Measurements from ENCODE around the gene CREB3. TPM values are rescaled to one million over a fixed set of nuclear protein-coding genes. Genes with fewer than 3 reads are reported as not detected.
A peak's percentile ranks its signal among the peaks of the same experiment; 100 is the strongest.

CREB3 gene
- total RNA-seq, 2 experiments from 2014 or later = 18.1 to 18.3 TPM

- Mint-ChIP-seq H3K27ac (peak overlapping the region; percentile 50), H3K9me3 (no peaks in the 10 kb centered on the region), H3K4me1 (peaks cover 43% of the 10 kb centered on the region), H3K27me3 (no peaks in the 10 kb centered on the region), H3K36me3 (ENCODE audit: low read depth) (peaks cover 14% of the 10 kb centered on the region), H3K4me3 (peak overlapping the region; percentile 58)
- no peak for DNase-seq
- ChIA-PET POLR2A (no interaction called here), CTCF (interaction anchor here (1.8 kb wide), 1 partner anchor 11 kb away, joined by 4 read pairs; no protein-coding TSS in a partner anchor)
These were observed 26.1 kb downstream of the CREB3 start for GRCh38 chr9:35758475-35759050.

DNA sequence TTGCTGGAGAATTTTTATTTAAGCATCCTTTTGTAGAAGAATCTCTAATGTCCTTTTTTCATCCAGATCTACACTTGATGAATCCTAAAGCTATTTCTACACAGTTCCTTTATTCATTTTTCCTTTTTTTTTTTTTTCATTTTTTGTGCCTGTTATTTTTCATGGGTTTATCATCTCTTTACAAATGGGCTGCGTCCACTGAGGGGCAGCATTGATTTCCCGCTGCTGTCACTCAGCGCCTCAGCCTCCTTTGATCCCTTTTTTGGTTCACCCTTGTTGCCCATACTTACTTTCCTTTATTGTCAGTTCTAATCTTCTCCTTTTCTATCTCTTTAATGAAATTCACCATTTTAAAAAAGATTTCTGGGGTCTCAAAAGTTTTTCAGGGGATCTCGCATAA is 27.3 kb downstream of the CREB3 start:
- Mint-ChIP-seq H3K36me3 (ENCODE audit: low read depth) (peaks cover 10% of the 10 kb centered on the region), H3K4me1 (peaks cover 43% of the 10 kb centered on the region), H3K4me3 (no peak overlapping the region), H3K27me3 (no peaks in the 10 kb centered on the region), H3K27ac (no peak overlapping the region), H3K9me3 (no peaks in the 10 kb centered on the region)
- ChIA-PET POLR2A (no interaction called here), CTCF (interaction anchor here (1.0 to 2.5 kb wide), 4 partner anchors 14 to 53 kb away, joined by 3 to 7 read pairs (median 3); partner anchors contain the start of gene SPAG8)
- DNase-seq = no peak

- no peak overlapping the region for H3K4me3 Mint-ChIP-seq
- H3K4me1 Mint-ChIP-seq = peaks cover 40% of the 10 kb centered on the region
- H3K27ac Mint-ChIP-seq = no peak overlapping the region
- no peak for DNase-seq
- H3K9me3 Mint-ChIP-seq = no peaks in the 10 kb centered on the region
- CTCF ChIA-PET = interaction anchor here (1.2 to 2.5 kb wide), 3 partner anchors 13 to 52 kb away, joined by 3 to 7 read pairs (median 3); partner anchors contain the start of gene SPAG8
- no peaks in the 10 kb centered on the region for H3K27me3 Mint-ChIP-seq
- POLR2A ChIA-PET = no interaction called here
- peaks cover 10% of the 10 kb centered on the region for H3K36me3 Mint-ChIP-seq (ENCODE audit: low read depth)
These were observed 28.2 kb downstream of the CREB3 start for GRCh38 chr9:35760651-35761050.

DNA sequence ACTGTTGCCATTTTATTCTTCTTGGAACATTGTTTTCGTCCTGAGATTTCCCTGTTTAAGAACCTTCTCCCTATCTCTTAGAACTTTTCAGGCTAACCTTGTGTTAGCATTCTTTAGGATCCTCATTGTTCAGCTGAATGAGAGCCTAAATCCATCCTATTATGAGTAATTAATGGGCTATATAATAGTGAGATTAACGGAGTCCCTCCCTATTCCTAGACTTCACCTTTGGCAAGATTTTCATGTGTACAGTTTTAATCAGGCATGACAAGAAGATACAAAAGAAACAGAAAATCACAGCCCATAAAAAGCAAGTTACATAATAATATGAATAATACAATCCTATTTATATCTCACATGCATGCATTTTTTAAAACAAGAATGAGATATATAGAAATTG is 30.7 kb downstream of the CREB3 start:
- Mint-ChIP-seq H3K27ac (no peak overlapping the region), H3K4me3 (no peak overlapping the region), H3K9me3 (no peaks in the 10 kb centered on the region), H3K27me3 (no peaks in the 10 kb centered on the region), H3K4me1 (peaks cover 25% of the 10 kb centered on the region), H3K36me3 (ENCODE audit: low read depth) (peaks cover 10% of the 10 kb centered on the region)
- POLR2A ChIA-PET = no interaction called here
- no peak for DNase-seq
- CTCF ChIA-PET = interaction anchor here (0.5 to 0.6 kb wide), 2 partner anchors 18 to 1030 kb away, joined by 3 read pairs; no protein-coding TSS in a partner anchor

GRCh38 chr9:35763803-35764202 is 31.3 kb downstream of the CREB3 start:
- Mint-ChIP-seq H3K4me1 (peaks cover 18% of the 10 kb centered on the region), H3K27ac (no peak overlapping the region), H3K36me3 (ENCODE audit: low read depth) (peaks cover 10% of the 10 kb centered on the region), H3K4me3 (no peak overlapping the region), H3K27me3 (no peaks in the 10 kb centered on the region), H3K9me3 (no peaks in the 10 kb centered on the region)
- ChIA-PET POLR2A (no interaction called here), CTCF (no interaction called here)
- DNase-seq = no peak

DNA sequence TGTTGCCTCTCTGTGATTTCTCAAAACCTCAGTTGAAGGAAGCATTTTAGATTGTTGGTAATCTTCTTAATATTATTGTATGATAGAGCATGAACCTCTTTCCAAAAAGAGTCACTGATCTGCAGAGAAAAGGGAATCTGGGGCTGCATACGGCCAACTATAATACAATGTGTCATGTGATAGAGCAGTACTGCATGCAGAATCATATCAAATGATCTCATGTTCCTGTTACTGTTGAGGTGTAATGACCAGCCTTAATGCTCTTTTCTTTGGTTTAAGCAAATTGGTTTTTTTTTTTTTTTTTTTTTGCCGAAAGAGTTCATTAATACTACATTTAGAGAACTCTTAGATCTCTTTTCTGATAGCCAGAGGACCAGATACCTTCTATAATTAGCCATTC is 34.5 kb downstream of the CREB3 start:
- no peak for DNase-seq
- Mint-ChIP-seq H3K27ac (no peak overlapping the region), H3K9me3 (no peaks in the 10 kb centered on the region), H3K4me3 (no peak overlapping the region), H3K4me1 (peaks cover 3% of the 10 kb centered on the region), H3K36me3 (ENCODE audit: low read depth) (peaks cover under 1% of the 10 kb centered on the region), H3K27me3 (no peaks in the 10 kb centered on the region)
- ChIA-PET CTCF (interaction anchor here (1.2 kb wide), 1 partner anchor 10 kb away, joined by 3 read pairs; no protein-coding TSS in a partner anchor), POLR2A (no interaction called here)

DNA sequence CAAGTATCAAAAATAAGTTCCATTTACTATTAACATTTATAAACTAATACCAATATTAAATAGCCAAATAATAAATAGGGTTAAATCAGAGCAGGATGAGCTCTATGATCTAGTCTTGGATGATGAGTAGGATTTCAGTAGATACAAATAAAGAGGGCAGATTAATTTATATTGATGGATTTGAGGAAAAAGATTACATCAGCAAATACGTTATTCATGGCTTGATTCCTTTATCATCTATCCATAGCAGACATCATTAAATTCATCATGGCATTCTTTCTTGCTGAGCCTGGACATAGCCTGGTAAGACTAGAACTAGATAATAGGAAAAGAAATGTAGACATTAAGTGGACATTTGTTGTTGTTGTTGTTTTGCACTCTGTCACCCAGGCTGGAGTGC is 35.0 kb downstream of the CREB3 start:
- DNase-seq = no peak
- POLR2A ChIA-PET = no interaction called here
- peaks cover 3% of the 10 kb centered on the region for H3K4me1 Mint-ChIP-seq
- H3K36me3 Mint-ChIP-seq (ENCODE audit: low read depth) = no peaks in the 10 kb centered on the region
- H3K9me3 Mint-ChIP-seq = no peaks in the 10 kb centered on the region
- no peaks in the 10 kb centered on the region for H3K27me3 Mint-ChIP-seq
- no peak overlapping the region for H3K4me3 Mint-ChIP-seq
- CTCF ChIA-PET = interaction anchor here (0.6 to 1.2 kb wide), 4 partner anchors 11 to 668 kb away, joined by 3 to 6 read pairs (median 4); no protein-coding TSS in a partner anchor
- H3K27ac Mint-ChIP-seq = no peak overlapping the region

GRCh38 chr9:35769763-35770162 is 37.3 kb downstream of the CREB3 start:
- no peaks in the 10 kb centered on the region for H3K36me3 Mint-ChIP-seq (ENCODE audit: low read depth)
- H3K27ac Mint-ChIP-seq = no peak overlapping the region
- POLR2A ChIA-PET = interaction anchor here (0.6 kb wide), 1 partner anchor 474 kb away, joined by 3 read pairs; no protein-coding TSS in a partner anchor

DNA sequence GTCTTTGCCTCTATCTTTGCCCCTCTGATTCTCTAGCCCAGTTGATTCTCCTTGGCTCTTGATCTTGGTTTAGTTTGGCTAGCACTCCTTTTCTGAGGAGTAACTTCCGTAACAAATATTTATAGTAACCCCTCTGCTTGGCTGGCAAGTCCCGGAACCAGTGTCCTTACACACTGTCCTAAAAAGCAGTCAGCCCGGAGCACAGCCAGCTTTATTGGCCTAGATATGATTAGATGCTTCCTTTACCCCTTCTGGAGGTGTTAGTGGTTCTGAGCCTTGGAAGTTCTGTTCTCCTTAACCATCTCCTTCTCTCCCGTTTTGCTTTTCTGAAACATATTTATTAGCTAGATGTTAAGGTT is 38.6 kb downstream of the CREB3 start:
- Mint-ChIP-seq H3K4me1 (peaks cover 6% of the 10 kb centered on the region), H3K27ac (no peak overlapping the region), H3K27me3 (no peaks in the 10 kb centered on the region), H3K4me3 (no peak overlapping the region), H3K9me3 (no peaks in the 10 kb centered on the region), H3K36me3 (ENCODE audit: low read depth) (no peaks in the 10 kb centered on the region)
- CTCF ChIA-PET = interaction anchor here (0.7 to 3.4 kb wide), 7 partner anchors 10 to 111 kb away, joined by 3 to 10 read pairs (median 4); partner anchors contain the start of genes GBA2 and RGP1
- POLR2A ChIA-PET = no interaction called here
- DNase-seq = no peak

More at GRCh38 chr9:35769763-35770162, 37.3 kb downstream of the CREB3 start:
- Mint-ChIP-seq H3K27me3 (no peaks in the 10 kb centered on the region), H3K4me3 (no peak overlapping the region), H3K4me1 (peaks cover 3% of the 10 kb centered on the region), H3K9me3 (no peaks in the 10 kb centered on the region)
- no peak for DNase-seq
- CTCF ChIA-PET = interaction anchor here (0.6 to 1.9 kb wide), 3 partner anchors 11 to 640 kb away, joined by 3 to 4 read pairs (median 3); no protein-coding TSS in a partner anchor

DNA sequence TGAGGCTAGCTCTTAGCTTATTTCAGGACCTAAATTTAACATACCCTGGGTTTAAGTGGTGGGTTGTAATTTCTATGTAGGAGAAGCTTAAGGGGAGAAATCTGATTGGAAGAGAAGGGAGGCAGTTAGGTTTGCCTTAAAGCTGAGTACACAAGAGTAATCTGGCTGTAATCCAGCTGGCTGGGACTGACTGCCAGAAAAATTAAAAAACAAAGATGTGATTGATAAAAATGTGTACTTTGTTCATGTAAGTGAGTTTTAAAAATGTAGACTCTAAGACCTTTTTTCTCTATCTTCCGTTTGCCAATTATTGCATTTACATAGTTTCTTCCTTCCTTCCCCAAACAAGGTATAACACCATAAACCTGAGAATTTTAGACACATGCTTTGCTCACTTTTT is 39.1 kb downstream of the CREB3 start:
- Mint-ChIP-seq H3K4me3 (no peak overlapping the region), H3K9me3 (no peaks in the 10 kb centered on the region), H3K27me3 (no peaks in the 10 kb centered on the region), H3K27ac (no peak overlapping the region), H3K36me3 (ENCODE audit: low read depth) (no peaks in the 10 kb centered on the region), H3K4me1 (peaks cover 3% of the 10 kb centered on the region)
- ChIA-PET CTCF (interaction anchor here (0.8 to 3.4 kb wide), 5 partner anchors 10 to 54 kb away, joined by 3 to 10 read pairs (median 5); partner anchors contain the start of genes GBA2 and RGP1), POLR2A (no interaction called here)
- no peak for DNase-seq

DNA sequence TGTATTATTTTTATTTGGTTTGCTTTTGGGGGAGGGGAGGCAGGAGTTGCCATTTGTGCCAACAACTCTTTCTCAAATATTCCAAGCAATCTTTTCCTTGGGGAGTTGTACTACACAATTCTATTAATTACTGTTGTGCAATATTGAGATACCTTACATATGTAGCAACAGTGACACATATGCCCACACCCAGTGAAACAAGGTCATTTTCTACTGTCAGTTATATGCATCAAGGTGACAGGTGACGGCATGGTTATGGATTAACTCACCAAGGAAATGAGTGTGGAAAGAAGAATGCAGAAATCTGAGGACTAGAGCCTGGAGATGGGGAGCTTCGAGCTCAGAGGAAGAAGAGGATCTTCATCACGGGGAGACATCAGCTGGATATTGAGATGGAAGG is 39.5 kb downstream of the CREB3 start:
- Mint-ChIP-seq H3K4me3 (no peak overlapping the region), H3K9me3 (no peaks in the 10 kb centered on the region), H3K27ac (no peak overlapping the region), H3K27me3 (no peaks in the 10 kb centered on the region), H3K36me3 (ENCODE audit: low read depth) (no peaks in the 10 kb centered on the region), H3K4me1 (peaks cover 3% of the 10 kb centered on the region)
- DNase-seq = no peak
- CTCF ChIA-PET = interaction anchor here (1.5 to 3.4 kb wide), 4 partner anchors 10 to 55 kb away, joined by 4 to 10 read pairs (median 5); no protein-coding TSS in a partner anchor
- POLR2A ChIA-PET = no interaction called here

DNA sequence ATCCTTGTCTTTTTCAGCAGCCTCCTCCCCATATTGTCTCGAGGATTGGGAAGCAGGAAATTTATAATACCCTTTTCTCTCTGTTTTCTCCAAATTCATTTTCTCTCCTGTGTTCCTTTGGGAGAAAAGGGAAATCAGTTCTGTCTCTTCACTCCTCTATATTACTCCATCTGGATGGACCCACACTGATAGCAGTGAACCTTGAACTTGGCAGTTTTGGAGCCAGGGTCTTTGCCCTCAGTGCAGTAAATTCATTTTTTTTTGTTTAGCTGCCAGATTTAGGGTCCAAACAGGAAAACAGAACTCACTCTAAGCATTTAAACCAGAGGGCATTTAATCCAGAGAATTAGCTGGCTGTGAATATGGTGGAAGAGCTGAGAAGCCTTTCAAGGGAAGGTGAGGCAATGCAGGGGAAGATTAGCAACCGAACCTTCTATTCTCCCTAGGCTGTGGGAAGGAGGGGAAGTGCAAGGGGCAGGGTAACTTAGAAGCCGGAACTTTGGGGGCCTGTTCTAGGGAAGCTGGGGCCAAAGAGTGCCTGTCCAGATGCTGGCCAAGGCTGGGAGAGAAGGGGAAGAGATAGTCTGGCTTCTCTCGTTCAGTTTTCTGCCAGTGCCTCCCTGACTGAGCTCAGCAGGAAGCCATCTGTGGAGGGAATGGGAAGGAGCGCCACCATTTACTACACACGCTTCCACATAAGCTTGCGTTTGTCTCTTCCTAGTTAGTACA is 42.6 kb downstream of the CREB3 start:
- POLR2A ChIA-PET = no interaction called here
- DNase-seq = no peak
- H3K4me3 Mint-ChIP-seq = no peak overlapping the region
- no peak overlapping the region for H3K27ac Mint-ChIP-seq
- H3K36me3 Mint-ChIP-seq (ENCODE audit: low read depth) = peaks cover 2% of the 10 kb centered on the region
- H3K27me3 Mint-ChIP-seq = no peaks in the 10 kb centered on the region
- H3K9me3 Mint-ChIP-seq = no peaks in the 10 kb centered on the region
- CTCF ChIA-PET = interaction anchor here (1.3 to 1.6 kb wide), 3 partner anchors 11 to 222 kb away, joined by 3 to 5 read pairs (median 5); no protein-coding TSS in a partner anchor
- peaks cover 3% of the 10 kb centered on the region for H3K4me1 Mint-ChIP-seq

DNA sequence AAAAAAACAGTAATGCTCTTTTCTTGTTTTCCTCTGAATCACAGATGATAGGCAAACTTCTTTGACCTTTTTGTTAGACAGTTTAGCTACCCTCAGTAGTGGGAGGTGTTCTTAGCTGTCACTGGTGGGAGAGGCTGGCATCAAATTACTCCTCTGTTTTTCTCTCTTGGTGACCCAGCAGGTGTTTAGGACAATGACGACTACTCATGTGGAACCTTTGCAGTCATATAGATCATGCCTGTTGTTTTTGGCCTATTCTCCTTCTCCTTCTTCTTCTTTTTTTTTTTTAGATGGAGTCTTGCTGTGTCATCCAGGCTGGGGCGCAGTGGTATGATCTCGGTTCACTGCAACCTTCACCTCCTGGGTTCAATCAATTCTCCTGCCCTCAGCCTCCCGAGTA is 43.6 kb downstream of the CREB3 start:
- Mint-ChIP-seq H3K4me3 (no peak overlapping the region), H3K4me1 (peaks cover 3% of the 10 kb centered on the region), H3K27me3 (no peaks in the 10 kb centered on the region), H3K9me3 (no peaks in the 10 kb centered on the region), H3K36me3 (ENCODE audit: low read depth) (peaks cover 2% of the 10 kb centered on the region), H3K27ac (no peak overlapping the region)
- ChIA-PET CTCF (interaction anchor here (1.3 to 1.6 kb wide), 3 partner anchors 10 to 223 kb away, joined by 3 to 5 read pairs (median 5); no protein-coding TSS in a partner anchor), POLR2A (no interaction called here)
- no peak for DNase-seq
